Breast epithelium (tissue), 4 donors: ENCODE measurements around the gene ANKRD39. TPM values are rescaled to one million over a fixed set of nuclear protein-coding genes. Genes with fewer than 3 reads are reported as not detected.
A peak's percentile ranks its signal among the peaks of the same experiment; 100 is the strongest.

Experiments
- DNase-seq, 2 donors: peaks; one replicate each; pipeline ENCODE4 v3.0.0-alpha.2; 2019; ENCODE audit warnings: low spot score in 2 of 2
- H3K27ac ChIP-seq, 2 donors: fragments of 200-600 bp; sonication (generic) in 1 of 2; one replicate each; pipeline ENCODE4 v1.5.1; 2016 to 2019; ENCODE audit warnings: mild to moderate bottlenecking in 1 of 2
- H3K27me3 ChIP-seq, 2 donors: fragments of 200-600 bp; sonication (generic) in 1 of 2; one replicate each; pipeline versions ENCODE4 v1.5.1 to v1.6.0; 2017 to 2019; ENCODE audit warnings: control low read depth in 1 of 2, mild to moderate bottlenecking in 1 of 2
- H3K36me3 ChIP-seq: fragments of 200-600 bp; one replicate; pipeline ENCODE4 v1.5.1; 2019
- H3K4me1 ChIP-seq, 2 donors: fragments of 200-600 bp; sonication (generic); one replicate each; pipeline ENCODE4 v1.5.1; 2016 to 2019; ENCODE audit warnings: control low read depth in 1 of 2
- H3K4me3 ChIP-seq, 3 donors: fragments of 200-600 bp; sonication (generic); 1 replicate in 2 of 3; 2 replicates in 1 of 3; pipeline ENCODE4 v1.5.1; 2016 to 2019; ENCODE audit warnings: mild to moderate bottlenecking in 3 of 3, moderate library complexity in 2 of 3
- H3K9me3 ChIP-seq, 2 donors: fragments of 200-600 bp; sonication (generic) in 1 of 2; one replicate each; pipeline ENCODE4 v1.5.1; 2016 to 2019; ENCODE audit warnings: control low read depth in 1 of 2
- POLR2A ChIP-seq: fragments of 450-650 bp; IDR thresholded peaks from one replicate; pipeline ENCODE4 v1.6.1; 2016; ENCODE audit warnings: antibody characterized with exemption, mild to moderate bottlenecking, moderate library complexity
- POLR2AphosphoS5 ChIP-seq, 3 donors: sonication (generic); formaldehyde crosslinking; IDR thresholded peaks; one replicate each; pipeline ENCODE4 v1.6.1; 2017; ENCODE audit warnings: antibody characterized with exemption in 3 of 3
- intact Hi-C: fragments of 100-400 bp; cut with DNase I; formaldehyde crosslinking; loops from one replicate; pipeline ENCODE4 v1.15.1; 2023; ENCODE audit warnings: low total_unique reads
- total RNA-seq, 3 donors: library from RNA; depleted of rRNA; stranded (reverse); fragments of >200 nt; gene quantifications; one replicate each; pipeline ENCODE4 v1.1.0, GENCODE V29; 2016
- TF ChIP-seq, protein P1 (sequence below), 3 donors: fragments of 450-650 bp; IDR thresholded peaks; one replicate each; pipeline ENCODE4 v1.5.1; 2016 to 2017; ENCODE audit warnings: antibody characterized with exemption in 3 of 3, mild to moderate bottlenecking in 3 of 3, moderate library complexity in 3 of 3

The ANKRD39 gene
- total RNA-seq, 3 donors from 2014 or later = 8.8 to 15.8 (median 9.2) TPM

DNA sequence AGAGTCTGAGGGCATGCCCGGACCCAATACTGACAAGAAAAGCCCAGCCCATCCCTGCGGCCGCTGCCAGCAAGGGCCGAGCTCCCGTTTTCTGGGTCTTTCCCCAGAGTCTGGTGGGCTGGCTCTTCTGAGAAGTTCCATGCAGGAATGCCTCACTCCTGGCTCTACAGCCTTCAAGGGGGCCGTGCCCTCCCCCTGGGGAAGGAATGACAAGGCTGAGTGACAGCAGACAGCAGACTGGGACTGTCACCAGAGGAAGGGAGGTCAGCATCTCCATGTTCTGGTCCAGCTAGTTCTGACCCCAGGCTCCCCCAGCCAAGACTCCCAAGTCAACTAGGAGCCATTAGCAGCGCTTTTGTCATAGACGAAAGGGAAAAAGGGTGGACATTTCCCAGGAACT lies 25.1 kb upstream of the ANKRD39 start:
- no peaks in the 10 kb centered on the region for H3K27me3 ChIP-seq
- H3K36me3 ChIP-seq = no peaks in the 10 kb centered on the region
- H3K4me3 ChIP-seq = no peak overlapping the region
- no peaks in the 10 kb centered on the region for H3K9me3 ChIP-seq
- TF ChIP-seq, protein P1, sequence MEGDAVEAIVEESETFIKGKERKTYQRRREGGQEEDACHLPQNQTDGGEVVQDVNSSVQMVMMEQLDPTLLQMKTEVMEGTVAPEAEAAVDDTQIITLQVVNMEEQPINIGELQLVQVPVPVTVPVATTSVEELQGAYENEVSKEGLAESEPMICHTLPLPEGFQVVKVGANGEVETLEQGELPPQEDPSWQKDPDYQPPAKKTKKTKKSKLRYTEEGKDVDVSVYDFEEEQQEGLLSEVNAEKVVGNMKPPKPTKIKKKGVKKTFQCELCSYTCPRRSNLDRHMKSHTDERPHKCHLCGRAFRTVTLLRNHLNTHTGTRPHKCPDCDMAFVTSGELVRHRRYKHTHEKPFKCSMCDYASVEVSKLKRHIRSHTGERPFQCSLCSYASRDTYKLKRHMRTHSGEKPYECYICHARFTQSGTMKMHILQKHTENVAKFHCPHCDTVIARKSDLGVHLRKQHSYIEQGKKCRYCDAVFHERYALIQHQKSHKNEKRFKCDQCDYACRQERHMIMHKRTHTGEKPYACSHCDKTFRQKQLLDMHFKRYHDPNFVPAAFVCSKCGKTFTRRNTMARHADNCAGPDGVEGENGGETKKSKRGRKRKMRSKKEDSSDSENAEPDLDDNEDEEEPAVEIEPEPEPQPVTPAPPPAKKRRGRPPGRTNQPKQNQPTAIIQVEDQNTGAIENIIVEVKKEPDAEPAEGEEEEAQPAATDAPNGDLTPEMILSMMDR (IDR thresholded peaks at IDR 0.05) = no peak
- no peak for TF ChIP-seq POLR2AphosphoS5 (IDR thresholded peaks at IDR 0.05)
- no peak for TF ChIP-seq POLR2A
- no peak for DNase-seq
- intact Hi-C loops = no loop called here
- no peak overlapping the region for H3K27ac ChIP-seq
- H3K4me1 ChIP-seq = peaks cover under 1 to 12% of the 10 kb centered on the region in 2 donors

- H3K27me3 ChIP-seq = no peaks in the 10 kb centered on the region
- peaks cover 0 to 5% of the 10 kb centered on the region in 2 donors for H3K4me1 ChIP-seq
- no peaks in the 10 kb centered on the region for H3K9me3 ChIP-seq
- no peak for DNase-seq
- H3K4me3 ChIP-seq = no peak overlapping the region
- H3K27ac ChIP-seq = peak overlapping the region; percentile 7 to 48
- H3K36me3 ChIP-seq = no peaks in the 10 kb centered on the region
- TF ChIP-seq, protein P1 (IDR thresholded peaks at IDR 0.05) = no peak
- no peak for TF ChIP-seq POLR2AphosphoS5 (IDR thresholded peaks at IDR 0.05)
- TF ChIP-seq POLR2A = no peak
- intact Hi-C loops = no loop called here
Observed at GRCh38 chr2:96882230-96882629, 24.4 kb upstream of the ANKRD39 start.

DNA sequence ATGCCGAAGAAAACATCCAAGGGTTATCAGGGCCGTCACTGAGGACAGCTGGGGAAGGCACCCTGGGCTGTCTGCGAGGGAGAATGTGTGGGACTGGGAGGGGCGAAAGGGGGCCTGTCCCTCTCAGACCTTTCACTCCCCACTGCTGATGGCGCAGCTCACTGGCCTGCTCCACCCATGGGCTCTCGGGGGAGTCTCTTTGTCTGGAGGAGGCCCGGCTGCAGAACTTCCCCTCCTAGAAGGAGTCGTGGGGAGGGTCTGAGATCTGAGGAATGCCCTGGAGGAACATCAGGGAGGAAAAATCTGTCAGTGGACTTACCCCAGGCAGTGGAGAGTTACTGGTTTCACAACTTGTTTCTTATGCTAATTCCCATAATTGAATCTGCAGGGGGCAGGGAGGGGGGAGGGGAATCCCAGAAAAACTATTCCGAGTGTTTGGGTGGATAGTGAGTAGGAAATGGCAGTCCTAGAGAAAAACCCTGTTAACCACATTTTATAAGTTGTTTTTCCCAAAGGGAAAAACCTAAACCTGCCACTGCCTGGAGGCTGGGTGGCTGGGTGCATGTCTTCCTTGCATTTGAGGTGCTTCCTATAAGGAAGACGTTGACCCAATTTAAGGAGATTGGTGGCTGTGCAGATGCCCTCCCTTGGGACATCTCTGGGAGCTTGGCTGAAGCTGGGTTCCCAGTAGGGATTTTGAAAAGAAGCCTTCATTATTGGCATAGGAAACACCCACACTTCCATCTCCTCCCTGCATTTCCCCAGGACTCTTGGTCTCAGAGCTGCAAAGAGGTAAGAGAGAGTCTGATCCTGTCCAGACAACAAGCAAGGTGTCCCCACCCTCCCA lies 23.8 kb upstream of the ANKRD39 start:
- no peak for DNase-seq
- H3K36me3 ChIP-seq = no peaks in the 10 kb centered on the region
- H3K27me3 ChIP-seq = no peaks in the 10 kb centered on the region
- intact Hi-C loops = no loop called here
- peak overlapping the region; percentile 7 to 48 for H3K27ac ChIP-seq
- peaks cover 0 to 4% of the 10 kb centered on the region in 2 donors for H3K4me1 ChIP-seq
- TF ChIP-seq, protein P1 (IDR thresholded peaks at IDR 0.05) = no peak
- TF ChIP-seq POLR2AphosphoS5 (IDR thresholded peaks at IDR 0.05) = no peak
- no peak for TF ChIP-seq POLR2A
- no peak overlapping the region for H3K4me3 ChIP-seq
- no peaks in the 10 kb centered on the region for H3K9me3 ChIP-seq

GRCh38 chr2:96880891-96881273 lies 23.1 kb upstream of the ANKRD39 start:
- TF ChIP-seq, protein P1 (IDR thresholded peaks at IDR 0.05) = no peak
- TF ChIP-seq POLR2AphosphoS5 (IDR thresholded peaks at IDR 0.05) (no peak), POLR2A (no peak)
- Histone ChIP-seq H3K36me3 (no peaks in the 10 kb centered on the region), H3K4me1 (no peaks in the 10 kb centered on the region), H3K27ac (no peak overlapping the region), H3K4me3 (no peak overlapping the region), H3K9me3 (no peaks in the 10 kb centered on the region), H3K27me3 (no peaks in the 10 kb centered on the region)
- intact Hi-C loops = no loop called here
- DNase-seq = no peak

- intact Hi-C loops = no loop called here
- DNase-seq = no peak
- H3K27me3 ChIP-seq = no peaks in the 10 kb centered on the region
Observed at GRCh38 chr2:96879545-96880040, 21.8 kb upstream of the ANKRD39 start.

More at GRCh38 chr2:96879545-96880040, 21.8 kb upstream of the ANKRD39 start:
- no peaks in the 10 kb centered on the region for H3K9me3 ChIP-seq
- TF ChIP-seq POLR2A (no peak), POLR2AphosphoS5 (IDR thresholded peaks at IDR 0.05) (no peak)
- TF ChIP-seq, protein P1 (IDR thresholded peaks at IDR 0.05) = no peak
- no peaks in the 10 kb centered on the region for H3K36me3 ChIP-seq
- H3K27ac ChIP-seq = no peak overlapping the region
- no peak overlapping the region for H3K4me3 ChIP-seq
- H3K4me1 ChIP-seq = peaks cover 0 to 4% of the 10 kb centered on the region in 2 donors
